WTC11 (cell line): ENCODE data around the gene RILP. TPM values are rescaled to one million over a fixed set of nuclear protein-coding genes. Genes with fewer than 3 reads are reported as not detected.

ENCODE experiments used
- ATAC-seq: fragments of 200-7000 bp; cut with Tn5 transposase; 2 replicates; pipeline ENCODE4 v1.10.0; 2021; ENCODE audit warnings: mild to moderate bottlenecking, moderate library complexity
- CTCF ChIA-PET: fragments of 300-600 bp; sonication (Branson Sonifier 250); formaldehyde crosslinking; loops from one replicate; lab custom pipeline; 2021; ENCODE audit warnings: antibody characterized with exemption; lab: Charles Lee
- POLR2A ChIA-PET: fragments of 350-600 bp; sonication (Branson Sonifier 250); formaldehyde crosslinking; loops from one replicate; lab custom pipeline; 2021; ENCODE audit warnings: antibody characterized with exemption; lab: Charles Lee
- DNase-seq: peaks from one replicate; pipeline ENCODE4 v3.0.0; 2021; ENCODE audit warnings: low spot score
- H3K27ac Mint-ChIP-seq: 2 replicates; pipeline ENCODE4 v1.8.0; 2021; ENCODE audit warnings: mixed read lengths
- H3K27me3 Mint-ChIP-seq: 2 replicates; pipeline ENCODE4 v1.8.0; 2021; ENCODE audit warnings: low read depth, mild to moderate bottlenecking, moderate library complexity, mixed read lengths
- H3K36me3 Mint-ChIP-seq: 2 replicates; pipeline ENCODE4 v1.8.0; 2021; ENCODE audit warnings: mixed read lengths
- H3K4me1 Mint-ChIP-seq: 2 replicates; pipeline ENCODE4 v1.8.0; 2022; ENCODE audit warnings: mixed read lengths
- H3K4me3 Mint-ChIP-seq: 2 replicates; pipeline ENCODE4 v1.8.0; 2021; ENCODE audit warnings: mild to moderate bottlenecking, moderate library complexity, mixed read lengths
- H3K9me3 Mint-ChIP-seq: 2 replicates; pipeline ENCODE4 v1.8.0; 2021; ENCODE audit warnings: mixed read lengths
- E2F5 ChIP-seq: sonication (generic); formaldehyde crosslinking; IDR thresholded peaks from 2 replicates; pipeline ENCODE4 v1.8.1; 2022; ENCODE audit warnings: mild to moderate bottlenecking, moderate library complexity, missing genetic modification reagents
- EMX1 ChIP-seq: fragments of 250-450 bp; sonication (Bioruptor Pico); IDR thresholded peaks from 2 replicates; pipeline ENCODE4 v1.8.0; 2021; ENCODE audit warnings: mild to moderate bottlenecking
- ESRRA ChIP-seq: sonication (generic); formaldehyde crosslinking; IDR thresholded peaks from 2 replicates; pipeline ENCODE4 v1.8.1; 2022; ENCODE audit warnings: mild to moderate bottlenecking, missing genetic modification reagents, borderline replicate concordance
- FOXP1 ChIP-seq: sonication (generic); formaldehyde crosslinking; IDR thresholded peaks from 2 replicates; pipeline ENCODE4 v1.8.0; 2022; ENCODE audit warnings: missing genetic modification reagents, mild to moderate bottlenecking, moderate library complexity, borderline replicate concordance
- HMGXB4 ChIP-seq: sonication (generic); formaldehyde crosslinking; IDR thresholded peaks from 2 replicates; pipeline ENCODE4 v1.8.1; 2023; ENCODE audit warnings: mild to moderate bottlenecking, moderate library complexity, missing genetic modification reagents
- JAZF1 ChIP-seq: fragments of 250-450 bp; sonication (Bioruptor Pico); IDR thresholded peaks from 2 replicates; pipeline ENCODE4 v1.9.0; 2021; ENCODE audit warnings: moderate library complexity, mild to moderate bottlenecking, inconsistent platforms
- JUN ChIP-seq: sonication (generic); formaldehyde crosslinking; IDR thresholded peaks from 2 replicates; pipeline ENCODE4 v1.8.0; 2023; ENCODE audit warnings: mild to moderate bottlenecking, missing genetic modification reagents
- NFYB ChIP-seq: sonication (generic); formaldehyde crosslinking; conservative IDR thresholded peaks from 2 replicates; pipeline ENCODE4 v1.8.0; 2022; ENCODE audit warnings: low read depth, missing genetic modification reagents
- NR1H2 ChIP-seq: sonication (generic); formaldehyde crosslinking; IDR thresholded peaks from 2 replicates; pipeline ENCODE4 v1.9.0; 2021; ENCODE audit warnings: mild to moderate bottlenecking, moderate library complexity, missing genetic modification reagents
- NR3C1 ChIP-seq: sonication (generic); formaldehyde crosslinking; conservative IDR thresholded peaks from 2 replicates; pipeline ENCODE4 v1.8.1; 2023; ENCODE audit warnings: low read depth, mild to moderate bottlenecking, missing genetic modification reagents
- TEAD4 ChIP-seq: sonication (generic); formaldehyde crosslinking; IDR thresholded peaks from 2 replicates; pipeline ENCODE4 v1.8.0; 2022; ENCODE audit warnings: mild to moderate bottlenecking, missing genetic modification reagents
- ZBTB21 ChIP-seq: sonication (generic); formaldehyde crosslinking; IDR thresholded peaks from 2 replicates; pipeline ENCODE4 v1.8.1; 2023; ENCODE audit warnings: mild to moderate bottlenecking, missing genetic modification reagents, borderline replicate concordance
- total RNA-seq: library from RNA; stranded (reverse); gene quantifications from 3 replicates; pipeline ENCODE4 v1.2.3, GENCODE V29; 2021
- TF ChIP-seq, protein P1 (sequence below): sonication (generic); formaldehyde crosslinking; IDR thresholded peaks from 2 replicates; pipeline ENCODE4 v1.8.0; 2023; ENCODE audit warnings: missing genetic modification reagents

The RILP gene
- total RNA-seq, 1 experiment from 2014 or later: 11.7 TPM

- ATAC-seq (no peak), DNase-seq (no peak)
- H3K36me3 Mint-ChIP-seq: peaks cover 2% of the 10 kb centered on the region; the same call in 1 of the 2 replicates
- peaks cover 15% of the 10 kb centered on the region for H3K4me1 Mint-ChIP-seq
- POLR2A ChIA-PET: no interaction called here
- no peak for TF ChIP-seq JUN
- no peaks in the 10 kb centered on the region for H3K9me3 Mint-ChIP-seq
- CTCF ChIA-PET: interaction anchor here (1.9 kb wide), 2 partner anchors 13 to 62 kb away, joined by 4 to 9 read pairs; partner anchors contain the start of gene RILP
- peaks cover 5% of the 10 kb centered on the region; the same call in 1 of the 2 replicates for H3K27me3 Mint-ChIP-seq
- H3K4me3 Mint-ChIP-seq: no peak overlapping the region
- no peak overlapping the region for H3K27ac Mint-ChIP-seq
Measured at GRCh38 chr17:1635675-1636465, 13.8 kb downstream of the RILP start.

DNA sequence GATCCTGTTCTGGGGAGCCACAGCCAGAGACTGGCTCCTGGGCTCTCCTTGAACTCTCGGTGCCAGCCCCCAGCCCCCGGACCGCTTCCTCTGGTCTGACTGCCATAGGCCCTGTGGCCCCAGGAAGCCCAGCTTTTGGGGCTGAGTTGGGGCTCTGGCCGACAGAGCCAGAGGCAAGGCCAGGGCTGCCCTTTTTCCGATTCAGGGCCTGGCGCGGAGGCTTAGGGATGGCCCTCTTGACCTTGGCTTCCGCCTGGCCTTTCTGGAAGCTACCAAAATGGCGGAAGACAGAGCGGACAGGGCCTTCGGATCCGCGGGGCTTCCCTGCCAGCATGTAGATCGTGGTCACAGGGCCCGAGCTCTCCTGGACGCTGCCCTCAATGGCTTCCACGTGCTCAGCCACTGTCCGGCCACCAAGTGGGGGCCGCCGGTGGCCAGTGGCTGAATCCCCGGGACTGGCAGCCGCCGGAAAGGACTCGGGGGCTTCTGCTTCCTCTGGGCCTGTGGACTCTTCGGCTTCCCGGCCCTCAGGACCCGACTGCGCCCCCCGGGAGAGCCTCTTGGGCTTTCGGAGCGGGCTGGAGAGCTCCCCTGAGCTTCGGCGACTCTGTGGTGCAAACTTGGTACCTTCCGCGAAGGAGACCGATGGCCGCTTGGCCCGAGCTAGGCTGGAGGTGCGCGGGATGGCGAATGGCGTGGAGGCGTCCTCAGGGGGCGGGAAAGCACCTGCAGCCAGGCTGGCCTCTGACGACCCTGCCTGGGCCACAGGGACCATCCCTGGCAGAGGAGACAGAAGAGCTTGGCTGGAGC, 14.6 kb downstream of the RILP start:
- H3K4me3 Mint-ChIP-seq: no peak overlapping the region
- peaks cover 15% of the 10 kb centered on the region for H3K4me1 Mint-ChIP-seq
- H3K27ac Mint-ChIP-seq: no peak overlapping the region
- H3K27me3 Mint-ChIP-seq: peaks cover 11% of the 10 kb centered on the region; the same call in 1 of the 2 replicates
- no peak for ATAC-seq
- ChIA-PET CTCF (interaction anchor here (1.6 to 1.9 kb wide), 3 partner anchors 13 to 61 kb away, joined by 4 to 9 read pairs (median 4); partner anchors contain the start of gene RILP), POLR2A (no interaction called here)
- TF ChIP-seq EMX1 (CRISPR knock-in tag): no peak
- 0 out of 2 replicates have a peak, but pooled peaks have one; percentile 46 for TF ChIP-seq NR1H2 (CRISPR knock-in tag)
- H3K36me3 Mint-ChIP-seq: peaks cover 2% of the 10 kb centered on the region; the same call in 1 of the 2 replicates
- no peaks in the 10 kb centered on the region for H3K9me3 Mint-ChIP-seq
- no peak for DNase-seq

DNA sequence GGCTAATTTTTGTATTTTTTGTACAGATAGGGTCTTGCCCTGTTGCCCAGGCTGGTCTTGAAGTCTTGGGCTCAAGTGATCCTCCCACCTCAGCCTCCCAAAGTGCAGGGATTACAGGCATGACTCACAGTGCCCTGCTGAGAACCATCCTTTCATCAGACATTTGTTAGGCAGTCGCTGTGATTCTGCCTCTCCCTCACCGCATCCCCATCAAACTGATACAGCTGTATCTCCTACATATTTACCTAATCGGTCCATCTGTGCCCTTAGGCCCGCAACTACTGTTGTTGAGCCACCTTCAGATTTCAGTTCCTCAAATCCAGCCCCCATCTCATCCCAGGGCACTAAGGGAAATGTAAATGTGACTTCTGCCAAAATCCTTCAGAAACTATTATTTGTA, 19.0 kb downstream of the RILP start:
- CTCF ChIA-PET: interaction anchor here (0.5 to 8.7 kb wide), 34 partner anchors 8 to 389 kb away, joined by 3 to 240 read pairs (median 5); partner anchors contain the start of genes INPP5K, MYO1C, PITPNA and RILP
- no peaks in the 10 kb centered on the region for H3K36me3 Mint-ChIP-seq
- H3K9me3 Mint-ChIP-seq: no peaks in the 10 kb centered on the region
- no peak for ATAC-seq
- DNase-seq: no peak
- POLR2A ChIA-PET: interaction anchor here (0.7 to 3.1 kb wide), 2 partner anchors 18 to 57 kb away, joined by 3 to 12 read pairs; partner anchors contain the start of gene RILP
- peaks cover 19% of the 10 kb centered on the region for H3K27me3 Mint-ChIP-seq
- peak overlapping the region; percentile 28; the same call in 1 of the 2 replicates for H3K4me3 Mint-ChIP-seq
- no peak for TF ChIP-seq TEAD4 (CRISPR knock-in tag)
- no peak for TF ChIP-seq NR3C1
- TF ChIP-seq, protein P1, sequence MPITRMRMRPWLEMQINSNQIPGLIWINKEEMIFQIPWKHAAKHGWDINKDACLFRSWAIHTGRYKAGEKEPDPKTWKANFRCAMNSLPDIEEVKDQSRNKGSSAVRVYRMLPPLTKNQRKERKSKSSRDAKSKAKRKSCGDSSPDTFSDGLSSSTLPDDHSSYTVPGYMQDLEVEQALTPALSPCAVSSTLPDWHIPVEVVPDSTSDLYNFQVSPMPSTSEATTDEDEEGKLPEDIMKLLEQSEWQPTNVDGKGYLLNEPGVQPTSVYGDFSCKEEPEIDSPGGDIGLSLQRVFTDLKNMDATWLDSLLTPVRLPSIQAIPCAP: no peak
- no peak for TF ChIP-seq NFYB (CRISPR knock-in tag)
- no peak for TF ChIP-seq ZBTB21 (CRISPR knock-in tag)
- TF ChIP-seq HMGXB4 (CRISPR knock-in tag): no peak
- no peak for TF ChIP-seq E2F5 (CRISPR knock-in tag)
- no peak for TF ChIP-seq FOXP1 (CRISPR knock-in tag)
- TF ChIP-seq JAZF1 (CRISPR knock-in tag): no peak
- no peak for TF ChIP-seq ESRRA
- TF ChIP-seq, all 79 proteins: peak for 0
- Mint-ChIP-seq H3K4me1 (peaks cover 20% of the 10 kb centered on the region), H3K27ac (no peak overlapping the region)
